WTC11 (cell line): ENCODE measurements around the gene PREX1. TPM values are rescaled to one million over a fixed set of nuclear protein-coding genes. Genes with fewer than 3 reads are reported as not detected.

Experiments
- ATAC-seq: fragments of 200-7000 bp; cut with Tn5 transposase; 2 replicates; pipeline ENCODE4 v1.10.0; 2021; ENCODE audit warnings: mild to moderate bottlenecking, moderate library complexity
- CTCF ChIA-PET: fragments of 300-600 bp; sonication (Branson Sonifier 250); formaldehyde crosslinking; loops from one replicate; lab custom pipeline; 2021; ENCODE audit warnings: antibody characterized with exemption; lab: Charles Lee
- POLR2A ChIA-PET: fragments of 350-600 bp; sonication (Branson Sonifier 250); formaldehyde crosslinking; loops from one replicate; lab custom pipeline; 2021; ENCODE audit warnings: antibody characterized with exemption; lab: Charles Lee
- DNase-seq: peaks from one replicate; pipeline ENCODE4 v3.0.0; 2021; ENCODE audit warnings: low spot score
- H3K27ac Mint-ChIP-seq: 2 replicates; pipeline ENCODE4 v1.8.0; 2021; ENCODE audit warnings: mixed read lengths
- H3K27me3 Mint-ChIP-seq: 2 replicates; pipeline ENCODE4 v1.8.0; 2021; ENCODE audit warnings: low read depth, mild to moderate bottlenecking, moderate library complexity, mixed read lengths
- H3K36me3 Mint-ChIP-seq: 2 replicates; pipeline ENCODE4 v1.8.0; 2021; ENCODE audit warnings: mixed read lengths
- H3K4me1 Mint-ChIP-seq: 2 replicates; pipeline ENCODE4 v1.8.0; 2022; ENCODE audit warnings: mixed read lengths
- H3K4me3 Mint-ChIP-seq: 2 replicates; pipeline ENCODE4 v1.8.0; 2021; ENCODE audit warnings: mild to moderate bottlenecking, moderate library complexity, mixed read lengths
- H3K9me3 Mint-ChIP-seq: 2 replicates; pipeline ENCODE4 v1.8.0; 2021; ENCODE audit warnings: mixed read lengths
- AR ChIP-seq: fragments of 250-450 bp; sonication (Bioruptor Pico); IDR thresholded peaks from 2 replicates; pipeline ENCODE4 v1.9.0; 2021; ENCODE audit warnings: mild to moderate bottlenecking
- HMGA2 ChIP-seq: fragments of 250-450 bp; sonication (Bioruptor Pico); IDR thresholded peaks from 2 replicates; pipeline ENCODE4 v1.4.0; 2021; ENCODE audit warnings: mild to moderate bottlenecking, moderate library complexity
- IRF2 ChIP-seq: sonication (generic); formaldehyde crosslinking; IDR thresholded peaks from 2 replicates; pipeline ENCODE4 v1.8.0; 2022; ENCODE audit warnings: low read depth, missing genetic modification reagents, borderline replicate concordance
- NR1H2 ChIP-seq: sonication (generic); formaldehyde crosslinking; IDR thresholded peaks from 2 replicates; pipeline ENCODE4 v1.9.0; 2021; ENCODE audit warnings: mild to moderate bottlenecking, moderate library complexity, missing genetic modification reagents
- SP1 ChIP-seq: sonication (generic); formaldehyde crosslinking; conservative IDR thresholded peaks from 2 replicates; pipeline ENCODE4 v1.8.1; 2022; ENCODE audit warnings: missing genetic modification reagents
- TCF7 ChIP-seq: sonication (generic); formaldehyde crosslinking; IDR thresholded peaks from 2 replicates; pipeline ENCODE4 v1.8.0; 2022; ENCODE audit warnings: mild to moderate bottlenecking, low read depth, missing genetic modification reagents, moderate library complexity
- TEAD1 ChIP-seq: sonication (generic); formaldehyde crosslinking; IDR thresholded peaks from 2 replicates; pipeline ENCODE4 v1.8.0; 2022; ENCODE audit warnings: mild to moderate bottlenecking, missing genetic modification reagents
- ZNF423 ChIP-seq: fragments of 250-450 bp; sonication (Bioruptor Pico); IDR thresholded peaks from 2 replicates; pipeline ENCODE4 v2.1.2; 2022; ENCODE audit warnings: mild to moderate bottlenecking, moderate library complexity
- ZNF532 ChIP-seq: fragments of 250-450 bp; sonication (Bioruptor Pico); IDR thresholded peaks from 2 replicates; pipeline ENCODE4 v1.9.0; 2021; ENCODE audit warnings: mild to moderate bottlenecking, borderline replicate concordance
- total RNA-seq: library from RNA; stranded (reverse); gene quantifications from 3 replicates; pipeline ENCODE4 v1.2.3, GENCODE V29; 2021
- TF ChIP-seq, protein P1 (sequence below): sonication (generic); formaldehyde crosslinking; IDR thresholded peaks from 2 replicates; pipeline ENCODE4 v1.8.0; 2023; ENCODE audit warnings: missing genetic modification reagents, mild to moderate bottlenecking, borderline replicate concordance
- TF ChIP-seq, protein P2 (sequence below): sonication (generic); formaldehyde crosslinking; IDR thresholded peaks from 2 replicates; pipeline ENCODE4 v1.8.1; 2023; ENCODE audit warnings: mild to moderate bottlenecking, missing genetic modification reagents
- TF ChIP-seq, protein P3 (sequence below): fragments of 200-600 bp; IDR thresholded peaks from 2 replicates; pipeline ENCODE4 v1.8.0; 2022; ENCODE audit warnings: antibody characterized with exemption

Gene PREX1
- total RNA-seq, 1 experiment from 2014 or later = 17.3 TPM

DNA sequence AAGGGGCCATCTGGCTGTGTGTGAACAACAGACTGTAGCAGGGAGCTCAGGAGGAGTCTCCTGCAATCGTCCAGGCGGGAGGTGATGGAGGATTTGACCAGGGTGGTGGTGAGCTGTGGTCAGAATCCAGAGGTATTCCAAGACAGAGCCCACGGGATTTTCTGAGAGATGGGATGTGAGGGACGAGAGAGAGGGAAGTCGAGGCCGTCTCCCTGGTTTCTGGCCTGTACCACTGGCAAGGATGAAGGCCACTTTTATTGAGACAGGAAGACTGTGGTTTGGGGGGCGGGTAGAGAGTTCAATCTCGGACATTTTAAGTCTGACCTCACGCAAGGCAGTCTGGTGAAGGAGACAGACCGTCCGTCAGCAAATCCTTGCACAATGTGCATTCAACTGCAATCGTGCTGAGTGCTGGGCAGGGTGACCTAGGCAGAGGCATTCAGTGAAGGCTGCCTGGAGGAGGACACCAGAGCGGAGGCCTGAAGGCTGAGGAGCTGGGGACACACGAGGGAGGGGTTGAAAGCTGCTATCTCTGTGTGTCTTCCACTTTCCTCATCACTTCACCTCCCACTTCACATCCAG is 53.9 kb downstream of the PREX1 start:
- ChIA-PET POLR2A (no interaction called here), CTCF (interaction anchor here (0.6 to 0.9 kb wide), 2 partner anchors 116 to 798 kb away, joined by 3 to 4 read pairs; no protein-coding TSS in a partner anchor)
- Mint-ChIP-seq H3K9me3 (peaks cover 21% of the 10 kb centered on the region), H3K36me3 (peaks cover 14% of the 10 kb centered on the region), H3K4me1 (peaks cover 16% of the 10 kb centered on the region), H3K27ac (no peak overlapping the region; the same call in 1 of the 2 replicates), H3K4me3 (no peak overlapping the region), H3K27me3 (peaks cover 6% of the 10 kb centered on the region; the same call in 1 of the 2 replicates)
- TF ChIP-seq, protein P1, sequence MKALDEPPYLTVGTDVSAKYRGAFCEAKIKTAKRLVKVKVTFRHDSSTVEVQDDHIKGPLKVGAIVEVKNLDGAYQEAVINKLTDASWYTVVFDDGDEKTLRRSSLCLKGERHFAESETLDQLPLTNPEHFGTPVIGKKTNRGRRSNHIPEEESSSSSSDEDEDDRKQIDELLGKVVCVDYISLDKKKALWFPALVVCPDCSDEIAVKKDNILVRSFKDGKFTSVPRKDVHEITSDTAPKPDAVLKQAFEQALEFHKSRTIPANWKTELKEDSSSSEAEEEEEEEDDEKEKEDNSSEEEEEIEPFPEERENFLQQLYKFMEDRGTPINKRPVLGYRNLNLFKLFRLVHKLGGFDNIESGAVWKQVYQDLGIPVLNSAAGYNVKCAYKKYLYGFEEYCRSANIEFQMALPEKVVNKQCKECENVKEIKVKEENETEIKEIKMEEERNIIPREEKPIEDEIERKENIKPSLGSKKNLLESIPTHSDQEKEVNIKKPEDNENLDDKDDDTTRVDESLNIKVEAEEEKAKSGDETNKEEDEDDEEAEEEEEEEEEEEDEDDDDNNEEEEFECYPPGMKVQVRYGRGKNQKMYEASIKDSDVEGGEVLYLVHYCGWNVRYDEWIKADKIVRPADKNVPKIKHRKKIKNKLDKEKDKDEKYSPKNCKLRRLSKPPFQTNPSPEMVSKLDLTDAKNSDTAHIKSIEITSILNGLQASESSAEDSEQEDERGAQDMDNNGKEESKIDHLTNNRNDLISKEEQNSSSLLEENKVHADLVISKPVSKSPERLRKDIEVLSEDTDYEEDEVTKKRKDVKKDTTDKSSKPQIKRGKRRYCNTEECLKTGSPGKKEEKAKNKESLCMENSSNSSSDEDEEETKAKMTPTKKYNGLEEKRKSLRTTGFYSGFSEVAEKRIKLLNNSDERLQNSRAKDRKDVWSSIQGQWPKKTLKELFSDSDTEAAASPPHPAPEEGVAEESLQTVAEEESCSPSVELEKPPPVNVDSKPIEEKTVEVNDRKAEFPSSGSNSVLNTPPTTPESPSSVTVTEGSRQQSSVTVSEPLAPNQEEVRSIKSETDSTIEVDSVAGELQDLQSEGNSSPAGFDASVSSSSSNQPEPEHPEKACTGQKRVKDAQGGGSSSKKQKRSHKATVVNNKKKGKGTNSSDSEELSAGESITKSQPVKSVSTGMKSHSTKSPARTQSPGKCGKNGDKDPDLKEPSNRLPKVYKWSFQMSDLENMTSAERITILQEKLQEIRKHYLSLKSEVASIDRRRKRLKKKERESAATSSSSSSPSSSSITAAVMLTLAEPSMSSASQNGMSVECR (CRISPR knock-in tag) = no peak
- TF ChIP-seq ZNF423 (CRISPR knock-in tag) = no peak
- TF ChIP-seq SP1 (CRISPR knock-in tag) = no peak
- no peak for TF ChIP-seq TCF7 (CRISPR knock-in tag)
- TF ChIP-seq, protein P2, sequence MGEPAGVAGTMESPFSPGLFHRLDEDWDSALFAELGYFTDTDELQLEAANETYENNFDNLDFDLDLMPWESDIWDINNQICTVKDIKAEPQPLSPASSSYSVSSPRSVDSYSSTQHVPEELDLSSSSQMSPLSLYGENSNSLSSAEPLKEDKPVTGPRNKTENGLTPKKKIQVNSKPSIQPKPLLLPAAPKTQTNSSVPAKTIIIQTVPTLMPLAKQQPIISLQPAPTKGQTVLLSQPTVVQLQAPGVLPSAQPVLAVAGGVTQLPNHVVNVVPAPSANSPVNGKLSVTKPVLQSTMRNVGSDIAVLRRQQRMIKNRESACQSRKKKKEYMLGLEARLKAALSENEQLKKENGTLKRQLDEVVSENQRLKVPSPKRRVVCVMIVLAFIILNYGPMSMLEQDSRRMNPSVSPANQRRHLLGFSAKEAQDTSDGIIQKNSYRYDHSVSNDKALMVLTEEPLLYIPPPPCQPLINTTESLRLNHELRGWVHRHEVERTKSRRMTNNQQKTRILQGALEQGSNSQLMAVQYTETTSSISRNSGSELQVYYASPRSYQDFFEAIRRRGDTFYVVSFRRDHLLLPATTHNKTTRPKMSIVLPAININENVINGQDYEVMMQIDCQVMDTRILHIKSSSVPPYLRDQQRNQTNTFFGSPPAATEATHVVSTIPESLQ (CRISPR knock-in tag) = no peak
- no peak for TF ChIP-seq ZNF532 (CRISPR knock-in tag)
- no peak for TF ChIP-seq IRF2
- TF ChIP-seq, protein P3, sequence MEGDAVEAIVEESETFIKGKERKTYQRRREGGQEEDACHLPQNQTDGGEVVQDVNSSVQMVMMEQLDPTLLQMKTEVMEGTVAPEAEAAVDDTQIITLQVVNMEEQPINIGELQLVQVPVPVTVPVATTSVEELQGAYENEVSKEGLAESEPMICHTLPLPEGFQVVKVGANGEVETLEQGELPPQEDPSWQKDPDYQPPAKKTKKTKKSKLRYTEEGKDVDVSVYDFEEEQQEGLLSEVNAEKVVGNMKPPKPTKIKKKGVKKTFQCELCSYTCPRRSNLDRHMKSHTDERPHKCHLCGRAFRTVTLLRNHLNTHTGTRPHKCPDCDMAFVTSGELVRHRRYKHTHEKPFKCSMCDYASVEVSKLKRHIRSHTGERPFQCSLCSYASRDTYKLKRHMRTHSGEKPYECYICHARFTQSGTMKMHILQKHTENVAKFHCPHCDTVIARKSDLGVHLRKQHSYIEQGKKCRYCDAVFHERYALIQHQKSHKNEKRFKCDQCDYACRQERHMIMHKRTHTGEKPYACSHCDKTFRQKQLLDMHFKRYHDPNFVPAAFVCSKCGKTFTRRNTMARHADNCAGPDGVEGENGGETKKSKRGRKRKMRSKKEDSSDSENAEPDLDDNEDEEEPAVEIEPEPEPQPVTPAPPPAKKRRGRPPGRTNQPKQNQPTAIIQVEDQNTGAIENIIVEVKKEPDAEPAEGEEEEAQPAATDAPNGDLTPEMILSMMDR = no peak
- no peak for TF ChIP-seq NR1H2 (CRISPR knock-in tag)
- TF ChIP-seq TEAD1 (CRISPR knock-in tag) = no peak
- TF ChIP-seq AR (CRISPR knock-in tag) = no peak
- TF ChIP-seq HMGA2 (CRISPR knock-in tag) = no peak
- DNase-seq = no peak
- ATAC-seq = no peak
